ENCODE measurements around the gene ZNF385C. TPM values are rescaled to one million over a fixed set of nuclear protein-coding genes. Genes with fewer than 3 reads are reported as not detected.

The ZNF385C gene
- total RNA-seq, 1 experiment from 2014 or later: 1.1 TPM

DNA sequence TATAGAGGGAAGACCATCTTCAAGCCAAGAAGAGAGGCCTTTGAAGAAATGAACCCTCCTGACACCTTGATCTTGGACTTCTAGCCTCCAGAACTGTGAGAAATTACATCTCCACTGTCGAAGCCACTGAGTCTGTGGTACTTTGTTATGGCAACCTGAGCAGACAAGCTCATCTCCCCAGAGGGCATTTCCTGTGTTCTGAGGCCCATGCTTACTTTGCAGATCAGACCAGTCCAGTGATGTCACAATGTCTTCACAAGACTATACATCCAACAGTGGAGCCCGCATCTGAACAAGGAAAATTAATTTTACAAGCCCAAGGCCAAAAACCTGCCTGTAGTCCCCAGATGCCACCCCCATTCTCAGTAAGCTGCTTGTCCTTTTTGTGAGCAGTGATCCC, 33.1 kb downstream of the ZNF385C start:
- POLR2A ChIA-PET: no interaction called here

DNA sequence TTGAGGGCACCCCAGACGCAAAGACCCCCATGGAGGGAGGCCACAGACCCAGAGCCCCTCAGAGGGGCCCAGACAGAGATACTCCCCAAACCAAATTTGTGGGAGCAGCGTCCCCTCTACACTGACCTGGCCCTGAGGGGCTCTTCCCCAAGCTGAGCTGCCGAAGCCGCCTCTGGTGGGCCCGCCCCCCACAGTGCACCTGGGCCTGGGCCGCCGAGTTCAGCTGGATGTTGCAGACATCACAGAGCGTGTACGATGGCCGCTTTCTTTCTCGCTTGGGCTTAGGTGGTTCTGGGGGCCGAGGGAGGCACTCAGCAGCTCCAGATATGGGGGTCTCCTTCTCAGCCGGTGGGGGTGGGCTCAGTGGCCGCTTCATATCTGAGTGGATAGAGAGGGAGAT, 35.6 kb downstream of the ZNF385C start:
- intact Hi-C loops (cut with micrococcal nuclease): no loop called here
- Histone ChIP-seq H3K27ac (ENCODE audit: low read depth, low read length) (no peak overlapping the region), H3K9me3 (ENCODE audit: control insufficient read depth in 1 of 2, insufficient read depth in 1 of 2, low read depth in 1 of 2, low read length in 2 of 2) (no peaks in the 10 kb centered on the region), H3K36me3 (ENCODE audit: control insufficient read depth in 1 of 2, insufficient read depth in 2 of 2, low read length in 2 of 2) (no peaks in the 10 kb centered on the region), H4K20me1 (ENCODE audit: insufficient read depth) (no peaks in the 10 kb centered on the region), H3K9me2 (ENCODE audit: insufficient read depth) (no peaks in the 10 kb centered on the region), H3K4me2 (ENCODE audit: low read length) (no peak overlapping the region), H3K4me1 (ENCODE audit: control insufficient read depth in 1 of 2, insufficient read depth in 2 of 2, low read length in 2 of 2) (peaks cover 2 to 9% of the 10 kb centered on the region in 2 experiments; a peak in 1 of 4 replicates), H2AFZ (ENCODE audit: low read depth, low read length, poor library complexity, severe bottlenecking) (no peak overlapping the region), H3K27me3 (ENCODE audit: insufficient read depth, low read length) (no peaks in the 10 kb centered on the region), H3K9ac (ENCODE audit: low read length) (no peak overlapping the region), H3K79me2 (ENCODE audit: insufficient read depth, low read length) (no peaks in the 10 kb centered on the region), H3K4me3 (replicated peaks in 1 of 2; ENCODE audit: low read depth in 1 of 2, low read length in 2 of 2) (no peak overlapping the region)
- ChIA-PET POLR2A (no interaction called here), CTCF (interaction anchor here (1.4 kb wide), 1 partner anchor 45 kb away, joined by 4 read pairs; the partner anchor contains the start of gene DNAJC7), RAD21 (ENCODE audit: low non-redundant PET in 1 of 2, low total read pairs in 2 of 2, uncharacterized antibody in 2 of 2, unreplicated experiment in 2 of 2) (no interaction called here)
- BruUV-seq (replicated peaks): no TSS peak
- ATAC-seq (no peak), DNase-seq (ENCODE audit: low read depth, low spot score) (no peak)
- no peak for TF ChIP-seq SRF (IDR thresholded peaks at IDR 0.05; ENCODE audit: low read depth)
- TF ChIP-seq POLR2A (IDR thresholded peaks at IDR 0.05; ENCODE audit: borderline replicate concordance, extremely low read depth, insufficient read depth, insufficient read length): no peak
- TF ChIP-seq ZBTB33 (IDR thresholded peaks at IDR 0.05; ENCODE audit: extremely low read depth, insufficient replicate concordance, low read length): no peak
- TF ChIP-seq TCF7L2 (IDR thresholded peaks at IDR 0.05; ENCODE audit: borderline replicate concordance, extremely low read depth, insufficient read depth, insufficient read length): no peak

More for the DNA sequence above, 33.1 kb downstream of the ZNF385C start:
- no peaks in the 10 kb centered on the region for H3K79me2 ChIP-seq (ENCODE audit: insufficient read depth, low read length)
- H3K9me3 ChIP-seq (ENCODE audit: control insufficient read depth in 1 of 2, insufficient read depth in 1 of 2, low read depth in 1 of 2, low read length in 2 of 2): no peaks in the 10 kb centered on the region
- ATAC-seq (no peak), DNase-seq (ENCODE audit: low read depth, low spot score) (no peak)
- no peaks in the 10 kb centered on the region for H3K27me3 ChIP-seq (ENCODE audit: insufficient read depth, low read length)
- no peak overlapping the region for H3K4me3 ChIP-seq (replicated peaks in 1 of 2; ENCODE audit: low read depth in 1 of 2, low read length in 2 of 2)
- no peak overlapping the region for H3K9ac ChIP-seq (ENCODE audit: low read length)
- no TSS peak for BruUV-seq (replicated peaks)
- RAD21 ChIA-PET (ENCODE audit: low non-redundant PET in 1 of 2, low total read pairs in 2 of 2, uncharacterized antibody in 2 of 2, unreplicated experiment in 2 of 2): no interaction called here
- H3K36me3 ChIP-seq (ENCODE audit: control insufficient read depth in 1 of 2, insufficient read depth in 2 of 2, low read length in 2 of 2): no peaks in the 10 kb centered on the region
- peaks cover 2 to 9% of the 10 kb centered on the region in 2 experiments; a peak in 1 of 4 replicates for H3K4me1 ChIP-seq (ENCODE audit: control insufficient read depth in 1 of 2, insufficient read depth in 2 of 2, low read length in 2 of 2)
- H3K4me2 ChIP-seq (ENCODE audit: low read length): no peak overlapping the region
- TF ChIP-seq EZH2 (IDR thresholded peaks at IDR 0.05): no peak
- TF ChIP-seq EGR1 (IDR thresholded peaks at IDR 0.05; ENCODE audit: low read depth): no peak
- no peak for TF ChIP-seq EZH2phosphoT487 (IDR thresholded peaks at IDR 0.05; ENCODE audit: borderline replicate concordance)
- TF ChIP-seq SRF (IDR thresholded peaks at IDR 0.05; ENCODE audit: low read depth): no peak
- no peak for TF ChIP-seq TCF7L2 (IDR thresholded peaks at IDR 0.05; ENCODE audit: borderline replicate concordance, extremely low read depth, insufficient read depth, insufficient read length)
- no peak for TF ChIP-seq JUND (IDR thresholded peaks at IDR 0.05)
- TF ChIP-seq FOSL1 (IDR thresholded peaks at IDR 0.05; ENCODE audit: low read depth): no peak
- no peak overlapping the region for H3K27ac ChIP-seq (ENCODE audit: low read depth, low read length)
- CTCF ChIA-PET: interaction anchor here (1.3 kb wide), 1 partner anchor 9 kb away, joined by 4 read pairs; no protein-coding TSS in a partner anchor
- H4K20me1 ChIP-seq (ENCODE audit: insufficient read depth): no peaks in the 10 kb centered on the region
- no peak overlapping the region for H2AFZ ChIP-seq (ENCODE audit: low read depth, low read length, poor library complexity, severe bottlenecking)
- H3K9me2 ChIP-seq (ENCODE audit: insufficient read depth): no peaks in the 10 kb centered on the region
- intact Hi-C loops (cut with micrococcal nuclease): no loop called here
